Daoy (cell line): ENCODE results near the gene SULT4A1. TPM values are rescaled to one million over a fixed set of nuclear protein-coding genes. Genes with fewer than 3 reads are reported as not detected.

Source experiments
- DNase-seq: peaks from one replicate; pipeline ENCODE4 v3.0.0-alpha.2; 2015; ENCODE audit warnings: low read depth
- total RNA-seq: library from RNA; depleted of rRNA; stranded (reverse); fragments of >200 nt; shearing (Covaris generic); gene quantifications from 2 replicates; pipeline ENCODE4 v1.2.3, GENCODE V29; 2014

SULT4A1 gene
- total RNA-seq, 1 experiment from 2014 or later = 2.2 TPM

DNA sequence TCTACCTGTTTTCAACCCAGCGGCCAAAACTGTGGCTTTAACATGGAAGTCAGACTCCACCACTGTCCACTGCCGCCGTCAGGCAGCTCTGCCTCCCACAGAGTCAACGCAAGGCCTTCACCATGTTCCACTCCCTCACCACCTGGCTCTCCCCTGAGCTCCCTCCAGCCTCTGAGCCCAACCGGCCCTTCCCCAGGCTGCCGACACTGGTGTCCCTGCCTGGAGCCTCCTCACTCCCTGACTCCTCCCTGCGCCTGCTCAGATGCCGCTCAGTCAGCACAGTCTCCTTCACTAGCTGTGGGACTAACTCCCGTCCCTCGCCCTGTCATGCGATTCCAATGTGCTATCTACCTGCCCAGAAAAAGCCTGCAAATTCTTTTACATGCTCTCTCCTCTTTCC, 16.3 kb downstream of the SULT4A1 start:
- DNase-seq = no peak

DNA sequence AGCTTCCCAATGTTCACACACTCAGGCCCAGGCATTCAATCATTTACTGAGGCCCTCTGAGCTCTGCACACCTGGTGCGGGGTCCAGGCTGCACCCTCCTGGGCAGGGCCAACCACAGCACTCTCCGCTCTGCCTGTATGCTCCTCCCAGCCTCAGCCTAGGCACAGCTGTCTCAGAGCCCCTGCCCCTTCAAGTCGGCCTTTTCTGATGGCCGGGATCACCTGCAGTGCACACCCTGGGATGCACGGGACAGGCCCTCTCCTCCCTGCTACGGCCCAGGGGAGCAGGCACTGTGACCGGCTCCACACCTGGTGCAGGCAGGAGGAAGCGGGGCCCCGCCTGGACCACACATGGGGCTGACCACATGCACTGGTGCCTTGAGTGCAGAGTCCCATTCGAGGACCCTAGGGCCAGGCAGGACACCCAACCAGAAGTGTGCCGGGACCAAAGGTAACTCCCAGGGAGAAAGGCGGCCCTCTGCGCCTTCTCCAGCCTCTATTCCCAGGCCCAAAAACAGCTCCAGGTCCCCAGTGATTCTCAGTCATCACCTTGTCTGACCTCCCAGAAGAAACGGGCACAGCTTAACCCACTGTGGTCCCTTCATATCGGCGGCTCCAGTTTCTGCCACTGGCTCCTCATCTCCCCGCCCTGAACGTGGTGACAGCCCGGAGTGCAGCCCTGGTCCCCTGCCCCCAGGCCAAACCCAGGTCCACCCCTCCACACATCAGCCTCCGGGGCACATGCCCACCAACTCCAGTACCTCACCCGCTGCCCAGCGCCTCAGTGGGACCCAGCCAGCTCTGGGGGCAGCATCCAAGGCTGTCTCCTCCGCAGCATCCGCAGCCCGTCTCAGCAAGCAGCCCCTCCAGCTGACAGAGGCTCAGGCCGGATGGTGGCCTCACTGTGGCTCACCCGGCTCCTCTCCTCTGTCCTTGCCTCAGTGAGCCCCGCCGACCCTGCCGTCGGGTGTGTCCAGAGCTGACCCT, 17.5 kb downstream of the SULT4A1 start:
- DNase-seq = no peak

DNA sequence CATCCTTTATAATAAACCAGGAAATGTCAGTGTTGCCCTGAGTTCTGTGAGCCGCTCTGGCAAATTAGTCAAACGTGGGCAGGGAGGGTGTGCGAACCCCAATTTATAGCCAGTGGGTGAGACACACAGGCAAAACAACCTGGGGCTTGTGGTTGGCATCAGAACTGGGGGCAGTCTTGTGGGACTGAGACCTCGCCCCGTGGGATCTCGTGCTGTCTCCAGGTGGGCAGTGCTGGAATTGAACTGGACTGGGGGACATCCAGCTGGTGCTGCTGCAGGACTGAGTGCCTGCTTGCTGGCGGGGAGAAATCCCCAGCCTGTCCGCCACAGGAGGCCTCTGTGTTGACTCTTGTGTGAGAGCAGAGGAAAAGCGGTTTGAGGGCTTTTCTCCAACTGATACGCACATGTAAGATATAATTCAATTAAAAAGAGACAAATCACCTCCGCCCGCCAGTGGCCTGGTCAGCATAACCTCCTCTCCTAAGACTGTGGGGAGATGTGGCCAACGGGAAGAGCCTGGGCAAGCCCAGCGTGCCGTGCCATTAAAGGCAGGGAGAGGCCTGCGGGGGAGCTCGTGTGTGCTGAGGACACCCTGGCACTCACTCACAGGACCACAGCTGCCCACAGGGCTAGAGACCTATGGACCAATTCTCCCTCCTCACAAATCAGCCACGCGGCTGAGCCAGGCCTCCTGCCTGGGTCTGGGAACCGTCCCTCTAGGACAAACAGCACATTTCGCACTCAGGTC, 18.4 kb downstream of the SULT4A1 start:
- no peak for DNase-seq

DNA sequence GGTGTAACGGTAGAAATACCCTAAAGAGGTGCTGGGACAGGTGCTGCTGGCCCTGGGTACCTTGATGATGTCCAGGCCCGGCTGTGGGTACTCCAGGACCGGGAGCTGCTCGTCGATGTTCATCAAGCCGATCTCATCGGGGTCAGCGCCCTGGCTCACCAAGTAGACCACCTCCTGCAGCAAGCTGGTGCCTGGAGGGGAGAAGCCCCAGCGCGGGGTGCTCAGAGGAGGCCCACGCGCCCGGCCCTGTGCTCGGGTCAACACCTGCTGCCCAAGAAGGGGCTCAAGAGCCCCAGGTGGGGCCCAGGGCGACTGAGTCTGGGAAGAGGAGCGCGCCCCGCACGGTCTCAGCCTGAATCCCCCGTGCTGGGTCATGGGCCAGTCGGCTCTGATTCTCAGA, 20.6 kb downstream of the SULT4A1 start:
- no peak for DNase-seq

DNA sequence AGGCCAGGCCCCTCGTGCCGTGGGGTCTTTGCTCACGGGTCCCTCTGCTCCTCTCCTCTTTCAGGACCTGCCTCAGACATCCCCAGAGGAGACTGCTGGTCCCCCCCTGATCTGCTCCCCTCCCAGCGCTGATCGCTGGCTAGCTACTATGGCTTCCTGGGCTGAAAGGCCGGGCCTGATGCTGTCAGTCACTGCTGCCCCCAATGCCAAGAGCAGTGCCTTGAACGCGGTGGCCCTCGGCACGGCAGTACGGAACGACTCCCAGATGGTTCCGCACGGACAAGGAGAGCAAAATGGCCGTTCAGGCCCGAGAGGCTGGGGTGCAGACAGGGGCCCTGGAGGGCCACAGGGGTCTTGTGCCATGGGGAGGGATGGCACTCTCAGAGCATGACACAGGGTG, 21.5 kb downstream of the SULT4A1 start:
- no peak for DNase-seq

DNA sequence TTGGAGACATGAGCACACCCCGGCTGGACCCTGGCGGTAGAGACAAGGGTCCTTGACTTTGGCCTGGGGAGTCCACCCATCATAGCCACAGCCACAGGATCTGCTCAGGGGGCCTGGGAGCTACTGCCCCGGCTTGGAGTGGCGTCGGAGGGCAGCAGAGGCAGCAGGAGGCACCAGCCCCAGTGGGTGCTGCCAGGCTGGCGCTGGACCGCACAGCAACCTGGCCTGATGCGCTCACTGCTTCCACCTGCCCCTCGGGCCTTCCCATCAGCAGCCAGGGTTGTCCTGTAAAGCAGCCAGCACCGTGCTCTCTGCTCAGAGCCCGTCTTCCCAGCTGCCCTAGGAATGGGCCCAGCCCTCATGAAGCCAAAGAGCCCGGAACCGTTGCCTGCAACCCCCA, 21.9 kb downstream of the SULT4A1 start:
- no peak for DNase-seq

DNA sequence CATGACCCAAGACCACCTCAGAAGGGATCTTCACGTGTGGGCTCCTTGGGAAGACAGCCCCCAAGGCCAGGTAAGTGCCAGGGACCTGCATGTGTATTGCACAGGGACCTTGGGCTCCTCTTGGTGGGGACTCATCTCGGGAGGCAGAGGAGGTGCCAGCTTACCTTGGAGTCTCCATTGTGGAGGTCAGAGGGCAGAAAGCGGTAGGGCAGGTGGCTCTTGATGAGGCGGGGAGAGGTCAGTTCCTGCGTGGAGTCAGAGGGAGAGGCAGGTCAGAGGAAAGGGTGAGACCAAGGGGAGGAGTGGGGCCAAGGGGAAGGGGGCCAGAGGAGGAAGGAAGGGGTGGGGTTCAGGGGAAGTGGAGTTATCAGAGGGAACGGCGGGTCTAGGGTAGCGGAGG, 22.5 kb downstream of the SULT4A1 start:
- no peak for DNase-seq

DNA sequence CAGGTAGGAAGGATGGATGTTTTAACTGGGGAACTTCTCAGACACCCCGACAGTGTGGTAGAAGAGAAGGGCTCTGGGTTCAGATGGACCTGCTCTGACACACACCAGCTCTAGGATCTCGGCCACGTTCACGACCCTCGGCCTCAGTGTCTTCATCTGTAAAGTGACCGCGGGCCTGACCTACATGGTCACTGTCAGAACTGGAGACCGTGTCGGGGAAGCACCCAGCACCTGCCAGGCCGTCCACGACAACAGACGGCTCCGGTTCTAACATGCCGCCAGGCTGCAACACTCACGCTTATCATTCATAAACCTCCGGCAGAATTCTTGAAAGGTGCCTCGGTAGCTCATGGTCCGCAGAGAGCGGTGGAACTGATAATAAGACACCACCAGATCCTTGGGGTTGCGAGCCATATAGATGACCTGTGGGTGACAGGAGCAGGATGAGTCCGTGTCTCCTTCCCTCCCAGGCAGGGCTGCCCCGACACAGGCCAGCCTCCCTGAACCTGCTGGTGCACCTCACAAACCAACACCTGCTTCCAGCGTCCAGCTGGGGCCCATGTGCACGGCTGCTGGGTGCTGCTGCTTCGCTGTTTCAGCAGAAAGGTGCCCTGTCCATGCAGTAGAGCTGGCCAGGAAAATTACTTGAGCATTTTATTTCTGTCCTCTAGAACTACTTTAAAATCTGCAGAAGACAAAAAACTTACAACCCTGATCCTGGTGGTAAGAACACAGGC, 23.6 kb downstream of the SULT4A1 start:
- DNase-seq = no peak

DNA sequence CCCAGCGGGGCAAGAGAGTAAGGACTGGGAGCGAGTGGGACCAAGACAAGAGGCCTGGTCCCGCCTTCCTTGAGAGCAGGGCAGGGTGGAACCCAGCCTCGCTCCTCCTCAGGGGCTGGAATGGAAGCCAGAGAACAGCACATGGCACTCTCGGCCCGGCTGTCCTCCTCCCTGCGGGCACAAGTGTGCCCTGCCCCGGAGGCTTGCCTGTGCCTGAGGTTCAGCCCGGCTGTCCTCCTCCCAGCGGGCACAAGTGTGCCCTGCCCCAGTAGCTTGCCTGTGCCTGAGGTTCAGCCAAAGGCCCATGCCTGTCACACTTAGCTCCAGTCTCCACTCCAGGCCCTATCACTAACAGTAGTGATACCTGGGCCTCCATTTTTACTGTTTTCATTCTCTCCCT, 24.2 kb downstream of the SULT4A1 start:
- no peak for DNase-seq

DNA sequence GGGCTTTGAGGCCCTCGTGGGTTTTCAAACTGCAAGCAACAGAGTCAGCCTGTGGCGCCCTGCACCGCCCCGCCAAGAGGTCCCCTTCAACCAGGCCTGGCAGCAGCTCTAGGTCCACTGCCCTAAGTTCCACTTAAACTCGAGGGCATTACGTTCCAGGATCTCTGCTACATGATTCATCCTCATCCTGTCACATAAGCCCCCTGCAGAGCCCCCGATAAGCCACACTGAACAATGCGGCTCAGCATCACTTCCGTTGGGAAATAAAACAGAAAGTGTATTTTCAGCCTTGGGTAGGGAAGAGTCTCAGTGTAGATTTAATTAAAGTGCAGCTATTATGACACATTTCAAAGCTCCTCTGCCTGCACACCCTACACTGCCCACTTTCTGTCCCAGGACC, 24.6 kb downstream of the SULT4A1 start:
- peak; percentile 79 for DNase-seq

DNA sequence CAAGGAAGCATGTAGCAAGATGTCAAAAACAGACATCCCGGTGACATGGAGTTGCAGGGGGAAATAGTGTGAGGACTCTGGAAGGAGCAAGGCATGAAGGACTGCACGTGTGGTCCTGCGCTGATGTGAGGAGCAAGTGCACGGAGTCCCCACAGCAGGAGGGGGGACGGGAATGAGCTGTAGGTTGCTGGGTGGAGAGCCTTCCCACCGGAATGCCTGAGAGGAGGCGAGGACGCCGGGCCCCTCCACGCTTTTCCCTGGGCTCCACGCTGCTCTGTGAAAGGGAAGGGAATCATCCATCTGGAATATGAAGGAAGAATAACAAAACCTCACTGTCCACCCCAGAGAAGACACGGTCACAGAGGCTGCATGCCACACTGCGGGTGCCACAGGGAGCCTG, 26.6 kb downstream of the SULT4A1 start:
- DNase-seq = no peak

DNA sequence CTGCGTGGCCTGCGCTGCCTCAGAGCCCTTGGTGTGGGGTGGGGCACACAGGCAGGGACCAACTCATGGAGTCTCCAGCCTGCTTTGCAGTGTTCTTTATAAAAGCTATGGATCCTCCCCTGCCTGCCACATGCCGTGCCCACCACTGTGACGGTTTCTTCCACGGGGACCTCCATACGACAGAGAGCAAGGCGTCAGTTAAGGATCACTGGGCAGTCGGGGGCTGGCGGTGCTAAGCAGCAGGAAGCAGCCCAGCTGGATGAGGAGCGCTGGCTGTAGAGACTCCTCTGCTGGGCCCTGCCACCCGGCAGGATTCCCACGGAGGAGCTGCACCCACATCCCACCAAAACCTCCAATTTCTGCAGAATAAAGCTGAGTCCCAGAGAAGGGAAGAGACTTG, 27.1 kb downstream of the SULT4A1 start:
- DNase-seq = no peak

DNA sequence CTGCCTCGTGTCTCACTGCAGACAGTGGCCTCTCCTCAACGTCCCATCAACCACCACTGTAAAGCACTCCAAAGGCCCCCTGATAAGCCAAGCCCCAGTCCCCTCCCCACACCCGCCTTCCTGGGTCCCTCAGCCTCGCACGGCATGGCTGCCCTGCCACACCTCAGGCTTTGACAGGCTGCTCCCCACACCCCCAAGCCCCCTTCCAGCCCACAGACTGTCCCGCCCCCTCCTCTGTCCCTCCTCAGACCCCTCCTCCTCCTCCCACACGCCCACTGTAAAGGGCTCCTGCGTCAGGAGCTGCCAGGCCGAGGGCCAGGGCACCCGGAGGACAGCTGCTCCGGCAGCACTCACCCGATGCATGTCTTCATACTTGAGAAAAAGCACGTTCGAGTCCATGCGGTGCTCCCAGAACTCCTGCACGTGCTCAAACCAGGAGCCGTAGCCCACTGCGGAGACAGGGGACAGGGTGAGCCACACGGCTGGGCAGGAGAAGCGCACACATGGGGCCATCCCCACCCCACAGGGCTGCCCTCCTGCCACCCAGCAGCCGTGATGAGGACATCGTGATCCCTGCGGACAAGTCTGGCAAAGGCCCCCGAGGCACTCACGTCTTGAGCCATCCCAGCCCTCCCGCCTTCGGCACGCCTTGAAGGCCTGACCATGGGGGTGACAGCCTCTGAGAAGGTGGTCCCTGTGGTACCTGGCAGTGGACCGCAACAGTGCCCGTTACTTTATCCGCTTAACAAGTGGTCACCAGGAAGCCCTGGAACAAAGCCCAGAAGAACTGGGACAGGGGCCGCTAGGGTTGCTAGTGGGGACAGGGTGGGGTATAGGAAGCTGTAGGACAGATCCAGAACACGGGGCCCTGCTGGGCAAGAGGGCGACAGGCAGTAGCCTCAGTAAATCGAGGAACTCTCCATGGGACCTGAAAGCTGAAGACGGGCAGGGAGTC, 28.8 kb downstream of the SULT4A1 start:
- DNase-seq = no peak

DNA sequence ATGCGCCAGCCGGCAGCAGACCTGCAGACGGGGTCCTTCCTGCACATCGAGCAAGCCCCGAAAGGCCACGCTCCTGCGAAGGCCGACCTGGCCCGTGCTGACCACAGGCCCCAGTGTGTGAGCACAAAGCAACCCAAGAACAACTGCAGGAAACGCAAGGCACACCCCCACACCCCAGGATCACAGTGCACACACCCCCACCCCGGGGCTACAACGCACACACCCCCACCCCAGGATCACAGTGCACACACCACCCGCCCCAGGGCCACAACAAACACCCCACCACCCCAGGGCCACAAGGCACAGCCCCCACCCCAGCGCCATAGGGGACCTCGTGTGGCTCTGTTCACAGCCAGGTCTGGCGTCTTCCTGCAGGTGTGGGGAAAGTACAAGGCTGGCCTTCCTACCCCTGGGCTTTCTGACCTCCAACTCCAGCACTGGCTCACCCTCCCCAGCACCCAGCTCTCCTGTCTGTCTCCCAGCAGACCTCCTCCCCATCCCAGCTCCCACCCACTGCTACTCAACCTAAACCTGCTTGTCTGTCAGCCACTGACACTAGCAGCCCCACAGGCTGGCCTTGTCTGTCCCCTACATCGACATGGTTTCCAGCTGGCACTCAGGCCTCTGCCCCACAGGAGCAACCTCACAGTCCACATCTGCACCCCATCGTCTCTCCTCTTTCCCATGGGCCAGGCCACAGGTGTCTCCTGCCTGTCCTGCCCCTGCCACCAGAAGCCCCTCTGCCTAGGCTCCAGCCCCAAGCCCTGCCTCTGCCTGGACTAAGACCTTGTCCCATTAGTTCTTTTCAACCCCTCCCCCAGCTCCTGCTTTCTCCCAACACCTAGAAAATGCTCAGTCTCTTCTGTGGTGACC, 29.7 kb downstream of the SULT4A1 start:
- DNase-seq = no peak

DNA sequence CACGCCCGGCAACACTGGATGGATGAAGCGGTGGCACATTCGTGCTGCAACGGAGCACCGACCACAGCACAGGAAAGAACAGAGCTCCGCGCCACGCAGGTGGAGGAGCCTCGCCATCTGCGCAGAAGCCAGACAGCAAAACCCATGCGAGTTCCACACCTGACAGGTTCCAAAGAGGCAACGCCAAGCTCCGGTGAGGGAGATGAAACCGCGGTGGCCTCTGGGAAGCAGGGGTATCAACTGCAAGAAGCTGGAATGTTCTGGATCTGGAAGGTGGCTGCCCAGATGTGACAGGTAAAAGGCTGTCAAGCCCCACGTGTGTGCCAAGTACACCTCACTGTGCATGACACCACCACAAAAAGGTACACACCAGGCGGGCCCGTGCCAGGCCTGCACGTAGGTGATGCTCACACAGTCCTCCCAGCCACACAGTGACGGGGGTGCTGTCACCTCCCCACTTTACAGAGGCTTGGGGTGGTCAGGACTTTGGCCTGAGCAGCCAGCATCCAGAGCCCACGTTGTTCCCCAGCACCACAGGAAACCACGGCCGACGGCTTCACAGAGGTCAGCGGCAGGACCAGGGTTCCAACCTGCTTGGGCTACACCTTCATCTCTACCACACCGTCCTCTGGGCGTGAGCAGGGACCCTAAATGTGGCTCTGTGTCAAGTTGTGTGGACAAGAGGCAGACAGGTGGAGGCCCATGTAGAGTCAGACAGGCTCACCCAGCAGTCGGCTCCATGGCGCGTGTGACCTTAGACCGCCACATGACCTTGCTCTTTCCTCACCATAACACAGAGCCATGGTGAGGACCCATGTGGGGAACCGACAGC, 30.5 kb downstream of the SULT4A1 start:
- no peak for DNase-seq

DNA sequence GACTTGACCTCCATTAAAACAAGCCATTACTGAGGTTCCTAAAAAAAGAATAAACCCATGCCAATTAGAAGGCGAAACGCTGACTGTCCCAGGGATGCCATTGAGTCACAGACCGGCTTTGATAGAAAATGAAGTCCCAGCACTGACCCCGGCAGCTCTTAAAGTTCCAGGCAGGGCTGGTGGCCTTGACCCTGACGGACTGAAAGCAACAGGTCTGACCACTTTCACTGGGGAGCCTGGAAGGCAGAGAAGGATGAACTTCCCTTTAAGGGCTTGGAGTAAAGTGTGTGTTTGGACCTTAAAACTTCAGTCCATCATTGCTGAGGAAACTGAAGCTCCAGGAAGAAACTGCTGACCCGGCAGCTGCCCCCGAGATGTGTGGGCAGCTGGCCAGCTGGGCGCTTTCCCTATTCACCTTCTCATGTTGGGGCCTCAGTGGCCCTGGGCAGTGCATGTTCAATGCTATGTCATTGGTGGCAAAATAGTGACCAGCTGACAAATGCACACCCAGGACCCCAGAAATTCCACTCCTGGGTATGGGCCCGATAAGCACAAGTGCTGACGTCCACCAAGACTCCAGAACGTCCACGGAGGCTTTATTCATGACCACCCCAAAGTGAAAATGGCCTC, 31.3 kb downstream of the SULT4A1 start:
- no peak for DNase-seq

DNA sequence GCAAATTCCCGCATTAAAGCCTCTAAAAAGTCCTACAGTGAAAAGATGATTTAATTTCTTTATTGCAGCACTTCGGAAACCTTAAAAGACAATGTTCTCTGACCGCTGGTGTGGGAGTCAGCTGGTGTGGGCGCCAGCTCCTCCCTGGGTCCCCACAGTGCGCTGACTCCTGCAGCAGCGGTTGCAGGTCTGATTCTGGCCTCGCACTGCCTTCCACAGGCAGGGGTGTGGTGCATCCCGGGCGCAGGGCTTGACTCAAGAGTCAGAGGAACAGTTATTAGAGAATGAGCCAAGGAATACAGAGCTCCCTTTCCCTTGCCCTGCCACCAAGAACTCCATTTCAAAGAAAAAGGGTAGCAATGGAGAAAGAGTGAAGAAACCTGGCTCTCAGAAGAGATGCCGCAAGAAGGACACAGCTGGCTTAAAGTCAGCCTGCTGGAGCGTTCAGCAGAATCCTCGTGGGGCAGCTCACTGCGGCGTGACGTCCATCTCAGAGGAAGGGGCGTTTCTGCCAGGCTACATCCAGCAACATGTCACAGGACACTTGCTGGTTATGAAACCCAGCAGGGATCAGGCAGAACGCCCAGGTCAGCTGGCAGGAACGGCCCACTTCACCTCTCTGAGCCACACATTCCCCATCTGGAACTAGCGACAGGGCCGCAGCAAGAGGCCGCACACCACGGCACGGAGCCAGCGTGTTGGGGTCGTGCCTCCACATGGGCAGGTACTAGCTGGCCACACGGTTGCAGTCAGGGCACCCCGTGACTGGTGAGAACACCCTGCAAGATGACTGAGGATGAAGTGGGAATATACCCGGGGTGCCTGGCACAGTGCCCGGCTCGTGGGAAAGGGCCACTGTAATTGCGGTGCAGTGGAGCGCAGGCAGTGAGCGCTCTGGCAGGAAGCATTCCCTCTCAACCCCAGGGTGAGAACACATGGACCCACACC, 32.1 kb downstream of the SULT4A1 start:
- no peak for DNase-seq
